PFSK-1 (cell line): Measurements from ENCODE around the gene ZNRF2.

Experiments used
- POLR2AphosphoS5 ChIP-seq: IDR thresholded peaks from 2 replicates; pipeline ENCODE4 v1.6.1; 2012; ENCODE audit warnings: low read depth, mild to moderate bottlenecking, control low read depth, low read length, moderate library complexity
- SIN3A ChIP-seq: IDR thresholded peaks from 2 replicates; pipeline ENCODE4 v1.6.1; 2012; ENCODE audit warnings: mild to moderate bottlenecking, low read length, moderate library complexity, borderline replicate concordance; ENCODE audit not compliant: insufficient read depth
- TF ChIP-seq, protein P1 (sequence below), 2 experiments: IDR thresholded peaks; 2 replicates each; pipeline versions ENCODE4 v1.6.1 to v1.8.0; 2011 to 2012; ENCODE audit warnings: low read depth in 2 of 2, low read length in 2 of 2, control low read depth in 1 of 2, inconsistent platforms in 1 of 2, mild to moderate bottlenecking in 1 of 2, moderate library complexity in 1 of 2; ENCODE audit not compliant: insufficient read depth in 1 of 2

DNA sequence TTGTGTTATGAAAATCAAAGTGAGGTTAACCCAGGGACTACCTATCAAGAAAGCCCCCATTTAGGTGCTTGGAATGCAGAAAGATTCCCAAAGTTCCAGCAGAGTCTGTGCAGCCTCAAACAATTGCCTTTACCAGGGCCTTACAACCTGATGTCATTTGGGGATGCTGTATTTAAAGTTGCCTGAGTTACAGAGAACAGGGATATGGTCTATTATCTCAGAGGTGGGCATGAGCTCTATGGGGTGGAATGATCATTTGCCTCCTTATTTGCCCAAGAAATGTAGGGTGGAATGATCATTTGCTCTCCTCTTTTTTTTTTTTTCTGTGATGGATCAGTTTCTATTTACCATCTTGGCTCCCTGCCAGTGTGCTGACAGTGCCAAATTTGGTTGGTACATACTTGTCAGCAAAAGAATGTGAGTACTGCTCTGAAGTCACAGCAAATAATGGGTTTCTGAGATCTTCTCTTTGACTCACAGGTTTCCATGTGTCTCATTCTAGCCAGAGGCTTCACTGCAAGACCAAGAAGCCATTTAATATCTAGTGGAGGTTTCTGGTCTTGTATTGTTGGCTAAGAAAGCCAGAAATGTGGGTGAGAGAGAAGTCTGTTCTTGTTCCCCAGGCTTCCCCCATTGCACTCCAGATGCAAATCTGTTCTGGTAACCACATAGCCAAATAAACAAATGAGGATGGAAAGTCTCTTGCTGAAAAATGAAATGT, 45.5 kb upstream of the ZNRF2 start:
- TF ChIP-seq POLR2AphosphoS5 = no peak
- no peak for TF ChIP-seq SIN3A
- TF ChIP-seq, protein P1, sequence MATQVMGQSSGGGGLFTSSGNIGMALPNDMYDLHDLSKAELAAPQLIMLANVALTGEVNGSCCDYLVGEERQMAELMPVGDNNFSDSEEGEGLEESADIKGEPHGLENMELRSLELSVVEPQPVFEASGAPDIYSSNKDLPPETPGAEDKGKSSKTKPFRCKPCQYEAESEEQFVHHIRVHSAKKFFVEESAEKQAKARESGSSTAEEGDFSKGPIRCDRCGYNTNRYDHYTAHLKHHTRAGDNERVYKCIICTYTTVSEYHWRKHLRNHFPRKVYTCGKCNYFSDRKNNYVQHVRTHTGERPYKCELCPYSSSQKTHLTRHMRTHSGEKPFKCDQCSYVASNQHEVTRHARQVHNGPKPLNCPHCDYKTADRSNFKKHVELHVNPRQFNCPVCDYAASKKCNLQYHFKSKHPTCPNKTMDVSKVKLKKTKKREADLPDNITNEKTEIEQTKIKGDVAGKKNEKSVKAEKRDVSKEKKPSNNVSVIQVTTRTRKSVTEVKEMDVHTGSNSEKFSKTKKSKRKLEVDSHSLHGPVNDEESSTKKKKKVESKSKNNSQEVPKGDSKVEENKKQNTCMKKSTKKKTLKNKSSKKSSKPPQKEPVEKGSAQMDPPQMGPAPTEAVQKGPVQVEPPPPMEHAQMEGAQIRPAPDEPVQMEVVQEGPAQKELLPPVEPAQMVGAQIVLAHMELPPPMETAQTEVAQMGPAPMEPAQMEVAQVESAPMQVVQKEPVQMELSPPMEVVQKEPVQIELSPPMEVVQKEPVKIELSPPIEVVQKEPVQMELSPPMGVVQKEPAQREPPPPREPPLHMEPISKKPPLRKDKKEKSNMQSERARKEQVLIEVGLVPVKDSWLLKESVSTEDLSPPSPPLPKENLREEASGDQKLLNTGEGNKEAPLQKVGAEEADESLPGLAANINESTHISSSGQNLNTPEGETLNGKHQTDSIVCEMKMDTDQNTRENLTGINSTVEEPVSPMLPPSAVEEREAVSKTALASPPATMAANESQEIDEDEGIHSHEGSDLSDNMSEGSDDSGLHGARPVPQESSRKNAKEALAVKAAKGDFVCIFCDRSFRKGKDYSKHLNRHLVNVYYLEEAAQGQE (IDR thresholded peaks at IDR 0.05; ENCODE audit: insufficient read depth in 1 of 2, low read depth in 2 of 2, low read length in 2 of 2) = no peak
